ENCODE measurements around the gene XIRP1.

Gene XIRP1

GRCh38 chr3:39168156-39168780 lies 24.1 kb downstream of the XIRP1 start:
- Histone ChIP-seq H3K4me2 (ENCODE audit: insufficient read depth, low read length) (no peak overlapping the region), H3K27me3 (ENCODE audit: insufficient read depth, low read length, poor library complexity) (peaks cover 7% of the 10 kb centered on the region), H3K36me3 (ENCODE audit: insufficient read depth, low read length) (no peaks in the 10 kb centered on the region), H3K79me2 (ENCODE audit: insufficient read depth, low read length) (no peaks in the 10 kb centered on the region), H3K9me3 (ENCODE audit: insufficient read depth, low read length, severe bottlenecking) (no peaks in the 10 kb centered on the region), H4K20me1 (ENCODE audit: insufficient read depth, low read length) (no peaks in the 10 kb centered on the region), H3K4me3 (ENCODE audit: low read depth in 1 of 2, low read length in 2 of 2) (no peak overlapping the region), H3K9ac (ENCODE audit: low read depth, low read length) (no peak overlapping the region), H3K4me1 (ENCODE audit: insufficient read depth, low read length) (no peaks in the 10 kb centered on the region), H2AFZ (ENCODE audit: low read depth, low read length) (no peak overlapping the region), H3K27ac (ENCODE audit: low read length) (no peak overlapping the region)
- DNase-seq = no peak
- ATAC-seq (ENCODE audit: insufficient read depth, low read depth) = no peak
- TF ChIP-seq EZH2 (IDR thresholded peaks at IDR 0.05; ENCODE audit: borderline replicate concordance, low read depth, low read length, severe bottlenecking) = no peak
- TF ChIP-seq CTCF (IDR thresholded peaks at IDR 0.05; ENCODE audit: borderline replicate concordance, extremely low read depth, low read length, poor library complexity, severe bottlenecking) = no peak

GRCh38 chr3:39166932-39167532 lies 25.4 kb downstream of the XIRP1 start:
- H3K79me2 ChIP-seq (ENCODE audit: insufficient read depth, low read length) = no peaks in the 10 kb centered on the region
- H4K20me1 ChIP-seq (ENCODE audit: insufficient read depth, low read length) = no peaks in the 10 kb centered on the region
- H3K27me3 ChIP-seq (ENCODE audit: insufficient read depth, low read length, poor library complexity) = no peaks in the 10 kb centered on the region
- no peak overlapping the region for H3K4me3 ChIP-seq (ENCODE audit: low read depth in 1 of 2, low read length in 2 of 2)
- no peaks in the 10 kb centered on the region for H3K9me3 ChIP-seq (ENCODE audit: insufficient read depth, low read length, severe bottlenecking)
- no peak for ATAC-seq (ENCODE audit: insufficient read depth, low read depth)
- H3K27ac ChIP-seq (ENCODE audit: low read length) = no peak overlapping the region
- DNase-seq = no peak
- H2AFZ ChIP-seq (ENCODE audit: low read depth, low read length) = no peak overlapping the region
- H3K9ac ChIP-seq (ENCODE audit: low read depth, low read length) = no peak overlapping the region
- H3K4me1 ChIP-seq (ENCODE audit: insufficient read depth, low read length) = no peaks in the 10 kb centered on the region
- TF ChIP-seq EZH2 (IDR thresholded peaks at IDR 0.05; ENCODE audit: borderline replicate concordance, low read depth, low read length, severe bottlenecking) (no peak), CTCF (IDR thresholded peaks at IDR 0.05; ENCODE audit: borderline replicate concordance, extremely low read depth, low read length, poor library complexity, severe bottlenecking) (no peak)
- H3K4me2 ChIP-seq (ENCODE audit: insufficient read depth, low read length) = no peak overlapping the region
- H3K36me3 ChIP-seq (ENCODE audit: insufficient read depth, low read length) = no peaks in the 10 kb centered on the region

GRCh38 chr3:39166134-39166710 lies 26.2 kb downstream of the XIRP1 start:
- Histone ChIP-seq H2AFZ (ENCODE audit: low read depth, low read length) (no peak overlapping the region), H3K4me1 (ENCODE audit: insufficient read depth, low read length) (no peaks in the 10 kb centered on the region), H3K36me3 (ENCODE audit: insufficient read depth, low read length) (no peaks in the 10 kb centered on the region), H3K27me3 (ENCODE audit: insufficient read depth, low read length, poor library complexity) (no peaks in the 10 kb centered on the region), H3K9me3 (ENCODE audit: insufficient read depth, low read length, severe bottlenecking) (no peaks in the 10 kb centered on the region), H3K27ac (ENCODE audit: low read length) (no peak overlapping the region), H3K79me2 (ENCODE audit: insufficient read depth, low read length) (no peaks in the 10 kb centered on the region), H3K4me3 (ENCODE audit: low read depth in 1 of 2, low read length in 2 of 2) (no peak overlapping the region), H4K20me1 (ENCODE audit: insufficient read depth, low read length) (no peaks in the 10 kb centered on the region), H3K4me2 (ENCODE audit: insufficient read depth, low read length) (no peak overlapping the region), H3K9ac (ENCODE audit: low read depth, low read length) (no peak overlapping the region)
- ATAC-seq (ENCODE audit: insufficient read depth, low read depth) (no peak), DNase-seq (no peak)
- TF ChIP-seq CTCF (IDR thresholded peaks at IDR 0.05; ENCODE audit: borderline replicate concordance, extremely low read depth, low read length, poor library complexity, severe bottlenecking) (no peak), EZH2 (IDR thresholded peaks at IDR 0.05; ENCODE audit: borderline replicate concordance, low read depth, low read length, severe bottlenecking) (no peak)

Measured in DND-41 (cell line).